WTC11 (cell line): ENCODE results near the gene STT3A. TPM values are rescaled to one million over a fixed set of nuclear protein-coding genes. Genes with fewer than 3 reads are reported as not detected.

ENCODE experiments used
- ATAC-seq: fragments of 200-7000 bp; cut with Tn5 transposase; 2 replicates; pipeline ENCODE4 v1.10.0; 2021; ENCODE audit warnings: mild to moderate bottlenecking, moderate library complexity
- CTCF ChIA-PET: fragments of 300-600 bp; sonication (Branson Sonifier 250); formaldehyde crosslinking; loops from one replicate; lab custom pipeline; 2021; ENCODE audit warnings: antibody characterized with exemption; lab: Charles Lee
- POLR2A ChIA-PET: fragments of 350-600 bp; sonication (Branson Sonifier 250); formaldehyde crosslinking; loops from one replicate; lab custom pipeline; 2021; ENCODE audit warnings: antibody characterized with exemption; lab: Charles Lee
- DNase-seq: peaks from one replicate; pipeline ENCODE4 v3.0.0; 2021; ENCODE audit warnings: low spot score
- H3K27ac Mint-ChIP-seq: 2 replicates; pipeline ENCODE4 v1.8.0; 2021; ENCODE audit warnings: mixed read lengths
- H3K27me3 Mint-ChIP-seq: 2 replicates; pipeline ENCODE4 v1.8.0; 2021; ENCODE audit warnings: low read depth, mild to moderate bottlenecking, moderate library complexity, mixed read lengths
- H3K36me3 Mint-ChIP-seq: 2 replicates; pipeline ENCODE4 v1.8.0; 2021; ENCODE audit warnings: mixed read lengths
- H3K4me1 Mint-ChIP-seq: 2 replicates; pipeline ENCODE4 v1.8.0; 2022; ENCODE audit warnings: mixed read lengths
- H3K4me3 Mint-ChIP-seq: 2 replicates; pipeline ENCODE4 v1.8.0; 2021; ENCODE audit warnings: mild to moderate bottlenecking, moderate library complexity, mixed read lengths
- H3K9me3 Mint-ChIP-seq: 2 replicates; pipeline ENCODE4 v1.8.0; 2021; ENCODE audit warnings: mixed read lengths
- CBFB ChIP-seq: sonication (generic); formaldehyde crosslinking; IDR thresholded peaks from 2 replicates; pipeline ENCODE4 v1.8.1; 2022; ENCODE audit warnings: mild to moderate bottlenecking, low read depth, missing genetic modification reagents
- ESRRA ChIP-seq: sonication (generic); formaldehyde crosslinking; IDR thresholded peaks from 2 replicates; pipeline ENCODE4 v1.8.1; 2022; ENCODE audit warnings: mild to moderate bottlenecking, missing genetic modification reagents, borderline replicate concordance
- ETV6 ChIP-seq: sonication (generic); formaldehyde crosslinking; IDR thresholded peaks from 2 replicates; pipeline ENCODE4 v1.8.1; 2022; ENCODE audit warnings: mild to moderate bottlenecking, missing genetic modification reagents
- FOXJ3 ChIP-seq: sonication (generic); formaldehyde crosslinking; IDR thresholded peaks from 2 replicates; pipeline ENCODE4 v1.9.0; 2021; ENCODE audit warnings: missing genetic modification reagents, mild to moderate bottlenecking, borderline replicate concordance
- HMGA2 ChIP-seq: fragments of 250-450 bp; sonication (Bioruptor Pico); IDR thresholded peaks from 2 replicates; pipeline ENCODE4 v1.4.0; 2021; ENCODE audit warnings: mild to moderate bottlenecking, moderate library complexity
- IRF2 ChIP-seq: sonication (generic); formaldehyde crosslinking; IDR thresholded peaks from 2 replicates; pipeline ENCODE4 v1.8.0; 2022; ENCODE audit warnings: low read depth, missing genetic modification reagents, borderline replicate concordance
- JAZF1 ChIP-seq: fragments of 250-450 bp; sonication (Bioruptor Pico); IDR thresholded peaks from 2 replicates; pipeline ENCODE4 v1.9.0; 2021; ENCODE audit warnings: moderate library complexity, mild to moderate bottlenecking, inconsistent platforms
- JUN ChIP-seq: sonication (generic); formaldehyde crosslinking; IDR thresholded peaks from 2 replicates; pipeline ENCODE4 v1.8.0; 2023; ENCODE audit warnings: mild to moderate bottlenecking, missing genetic modification reagents
- OVOL2 ChIP-seq: fragments of 250-450 bp; sonication (Bioruptor Pico); IDR thresholded peaks from 2 replicates; pipeline ENCODE4 v1.9.0; 2021; ENCODE audit warnings: mild to moderate bottlenecking, borderline replicate concordance
- PRRX2 ChIP-seq: fragments of 250-450 bp; sonication (Bioruptor Pico); IDR thresholded peaks from 2 replicates; pipeline ENCODE4 v1.8.0; 2021; ENCODE audit warnings: mild to moderate bottlenecking
- RELA ChIP-seq: sonication (generic); formaldehyde crosslinking; IDR thresholded peaks from 2 replicates; pipeline ENCODE4 v1.8.1; 2022; ENCODE audit warnings: missing genetic modification reagents, mild to moderate bottlenecking, borderline replicate concordance
- TCF7 ChIP-seq: sonication (generic); formaldehyde crosslinking; IDR thresholded peaks from 2 replicates; pipeline ENCODE4 v1.8.0; 2022; ENCODE audit warnings: mild to moderate bottlenecking, low read depth, missing genetic modification reagents, moderate library complexity
- TEAD1 ChIP-seq: sonication (generic); formaldehyde crosslinking; IDR thresholded peaks from 2 replicates; pipeline ENCODE4 v1.8.0; 2022; ENCODE audit warnings: mild to moderate bottlenecking, missing genetic modification reagents
- ZNF263 ChIP-seq: sonication (generic); formaldehyde crosslinking; IDR thresholded peaks from 2 replicates; pipeline ENCODE4 v1.8.1; 2022; ENCODE audit warnings: low read depth, mild to moderate bottlenecking, moderate library complexity, missing genetic modification reagents
- total RNA-seq: library from RNA; stranded (reverse); gene quantifications from 3 replicates; pipeline ENCODE4 v1.2.3, GENCODE V29; 2021
- TF ChIP-seq, protein P1 (sequence below): sonication (generic); formaldehyde crosslinking; IDR thresholded peaks from 2 replicates; pipeline ENCODE4 v1.8.1; 2022; ENCODE audit warnings: low read depth, missing genetic modification reagents, borderline replicate concordance
- TF ChIP-seq, protein P2 (sequence below): sonication (generic); formaldehyde crosslinking; IDR thresholded peaks from 2 replicates; pipeline ENCODE4 v1.8.1; 2022; ENCODE audit warnings: missing genetic modification reagents, borderline replicate concordance
- TF ChIP-seq, protein P3 (sequence below): sonication (generic); formaldehyde crosslinking; IDR thresholded peaks from 2 replicates; pipeline ENCODE4 v1.8.0; 2023; ENCODE audit warnings: mild to moderate bottlenecking, missing genetic modification reagents
- TF ChIP-seq, protein P4 (sequence below): fragments of 250-450 bp; sonication (Bioruptor Pico); IDR thresholded peaks from 2 replicates; pipeline ENCODE4 v1.9.0; 2021; ENCODE audit warnings: moderate library complexity, mild to moderate bottlenecking, inconsistent platforms, borderline replicate concordance
- TF ChIP-seq, protein P5 (sequence below): sonication (generic); formaldehyde crosslinking; IDR thresholded peaks from 2 replicates; pipeline ENCODE4 v1.8.0; 2022; ENCODE audit warnings: missing genetic modification reagents
- TF ChIP-seq, protein P6 (sequence below): fragments of 250-450 bp; sonication (Bioruptor Pico); IDR thresholded peaks from 2 replicates; pipeline ENCODE4 v1.9.0; 2021; ENCODE audit warnings: mild to moderate bottlenecking, borderline replicate concordance
- TF ChIP-seq, protein P7 (sequence below): sonication (generic); formaldehyde crosslinking; IDR thresholded peaks from 2 replicates; pipeline ENCODE4 v1.8.1; 2023; ENCODE audit warnings: mild to moderate bottlenecking, missing genetic modification reagents, moderate library complexity

STT3A gene
- total RNA-seq, 1 experiment from 2014 or later = 144 TPM

DNA sequence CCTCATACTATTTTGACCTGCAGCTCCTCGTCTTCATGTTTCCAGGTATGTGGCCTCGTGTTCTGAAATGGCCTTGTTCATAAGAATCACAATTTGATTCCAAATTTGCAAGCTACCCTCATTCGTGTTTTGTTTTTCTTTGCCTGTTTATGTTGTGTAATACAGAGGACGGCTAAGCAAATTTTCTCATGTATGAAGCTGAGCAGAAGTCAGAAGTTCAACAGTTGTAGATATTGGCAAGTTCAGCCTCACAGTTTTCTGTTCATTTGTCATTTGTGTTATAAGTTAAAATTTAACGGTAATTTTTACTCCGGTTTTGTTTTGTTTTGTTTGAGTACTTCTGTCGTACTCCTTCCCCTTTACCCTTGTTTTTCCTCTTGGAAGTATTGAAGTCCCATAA, 16.9 kb downstream of the STT3A start (continued):
- TF ChIP-seq OVOL2 (CRISPR knock-in tag) (no peak), FOXJ3 (CRISPR knock-in tag) (no peak), ZNF263 (CRISPR knock-in tag) (no peak), ESRRA (CRISPR knock-in tag) (no peak)
- TF ChIP-seq, protein P1, sequence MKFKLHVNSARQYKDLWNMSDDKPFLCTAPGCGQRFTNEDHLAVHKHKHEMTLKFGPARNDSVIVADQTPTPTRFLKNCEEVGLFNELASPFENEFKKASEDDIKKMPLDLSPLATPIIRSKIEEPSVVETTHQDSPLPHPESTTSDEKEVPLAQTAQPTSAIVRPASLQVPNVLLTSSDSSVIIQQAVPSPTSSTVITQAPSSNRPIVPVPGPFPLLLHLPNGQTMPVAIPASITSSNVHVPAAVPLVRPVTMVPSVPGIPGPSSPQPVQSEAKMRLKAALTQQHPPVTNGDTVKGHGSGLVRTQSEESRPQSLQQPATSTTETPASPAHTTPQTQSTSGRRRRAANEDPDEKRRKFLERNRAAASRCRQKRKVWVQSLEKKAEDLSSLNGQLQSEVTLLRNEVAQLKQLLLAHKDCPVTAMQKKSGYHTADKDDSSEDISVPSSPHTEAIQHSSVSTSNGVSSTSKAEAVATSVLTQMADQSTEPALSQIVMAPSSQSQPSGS = no peak
- TF ChIP-seq, all 79 proteins: peak for 0

DNA sequence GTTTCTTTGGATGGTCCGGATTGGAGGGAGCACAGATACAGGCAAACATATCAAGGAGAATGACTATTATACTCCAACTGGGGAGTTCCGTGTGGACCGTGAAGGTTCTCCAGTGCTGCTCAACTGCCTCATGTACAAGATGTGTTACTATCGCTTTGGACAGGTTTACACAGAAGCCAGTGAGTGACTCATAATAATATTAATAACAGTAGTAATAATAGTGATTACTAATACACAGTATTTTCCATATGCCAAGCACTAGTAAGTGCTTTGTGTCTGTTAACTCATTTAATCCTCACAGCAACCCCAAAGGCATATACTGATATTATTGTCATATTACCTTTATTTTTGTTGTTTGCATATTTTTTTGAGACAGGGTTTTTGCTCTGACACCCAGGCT, 25.7 kb downstream of the STT3A start:
- no peak for ATAC-seq
- DNase-seq = no peak
- TF ChIP-seq IRF2 (CRISPR knock-in tag) (no peak), RELA (CRISPR knock-in tag) (no peak), OVOL2 (CRISPR knock-in tag) (no peak), TEAD1 (CRISPR knock-in tag) (no peak), PRRX2 (no peak), HMGA2 (CRISPR knock-in tag) (no peak), JUN (CRISPR knock-in tag) (no peak), CBFB (no peak), TCF7 (CRISPR knock-in tag) (no peak), ETV6 (CRISPR knock-in tag) (no peak), JAZF1 (CRISPR knock-in tag) (no peak)
- TF ChIP-seq, protein P2, sequence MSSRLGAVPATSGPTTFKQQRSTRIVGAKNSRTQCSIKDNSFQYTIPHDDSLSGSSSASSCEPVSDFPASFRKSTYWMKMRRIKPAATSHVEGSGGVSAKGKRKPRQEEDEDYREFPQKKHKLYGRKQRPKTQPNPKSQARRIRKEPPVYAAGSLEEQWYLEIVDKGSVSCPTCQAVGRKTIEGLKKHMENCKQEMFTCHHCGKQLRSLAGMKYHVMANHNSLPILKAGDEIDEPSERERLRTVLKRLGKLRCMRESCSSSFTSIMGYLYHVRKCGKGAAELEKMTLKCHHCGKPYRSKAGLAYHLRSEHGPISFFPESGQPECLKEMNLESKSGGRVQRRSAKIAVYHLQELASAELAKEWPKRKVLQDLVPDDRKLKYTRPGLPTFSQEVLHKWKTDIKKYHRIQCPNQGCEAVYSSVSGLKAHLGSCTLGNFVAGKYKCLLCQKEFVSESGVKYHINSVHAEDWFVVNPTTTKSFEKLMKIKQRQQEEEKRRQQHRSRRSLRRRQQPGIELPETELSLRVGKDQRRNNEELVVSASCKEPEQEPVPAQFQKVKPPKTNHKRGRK (CRISPR knock-in tag) = no peak
- TF ChIP-seq, protein P3, sequence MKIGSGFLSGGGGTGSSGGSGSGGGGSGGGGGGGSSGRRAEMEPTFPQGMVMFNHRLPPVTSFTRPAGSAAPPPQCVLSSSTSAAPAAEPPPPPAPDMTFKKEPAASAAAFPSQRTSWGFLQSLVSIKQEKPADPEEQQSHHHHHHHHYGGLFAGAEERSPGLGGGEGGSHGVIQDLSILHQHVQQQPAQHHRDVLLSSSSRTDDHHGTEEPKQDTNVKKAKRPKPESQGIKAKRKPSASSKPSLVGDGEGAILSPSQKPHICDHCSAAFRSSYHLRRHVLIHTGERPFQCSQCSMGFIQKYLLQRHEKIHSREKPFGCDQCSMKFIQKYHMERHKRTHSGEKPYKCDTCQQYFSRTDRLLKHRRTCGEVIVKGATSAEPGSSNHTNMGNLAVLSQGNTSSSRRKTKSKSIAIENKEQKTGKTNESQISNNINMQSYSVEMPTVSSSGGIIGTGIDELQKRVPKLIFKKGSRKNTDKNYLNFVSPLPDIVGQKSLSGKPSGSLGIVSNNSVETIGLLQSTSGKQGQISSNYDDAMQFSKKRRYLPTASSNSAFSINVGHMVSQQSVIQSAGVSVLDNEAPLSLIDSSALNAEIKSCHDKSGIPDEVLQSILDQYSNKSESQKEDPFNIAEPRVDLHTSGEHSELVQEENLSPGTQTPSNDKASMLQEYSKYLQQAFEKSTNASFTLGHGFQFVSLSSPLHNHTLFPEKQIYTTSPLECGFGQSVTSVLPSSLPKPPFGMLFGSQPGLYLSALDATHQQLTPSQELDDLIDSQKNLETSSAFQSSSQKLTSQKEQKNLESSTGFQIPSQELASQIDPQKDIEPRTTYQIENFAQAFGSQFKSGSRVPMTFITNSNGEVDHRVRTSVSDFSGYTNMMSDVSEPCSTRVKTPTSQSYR (CRISPR knock-in tag) = no peak
- TF ChIP-seq, protein P4, sequence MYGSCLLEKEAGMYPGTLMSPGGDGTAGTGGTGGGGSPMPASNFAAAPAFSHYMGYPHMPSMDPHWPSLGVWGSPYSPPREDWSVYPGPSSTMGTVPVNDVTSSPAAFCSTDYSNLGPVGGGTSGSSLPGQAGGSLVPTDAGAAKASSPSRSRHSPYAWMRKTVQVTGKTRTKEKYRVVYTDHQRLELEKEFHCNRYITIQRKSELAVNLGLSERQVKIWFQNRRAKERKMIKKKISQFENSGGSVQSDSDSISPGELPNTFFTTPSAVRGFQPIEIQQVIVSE (CRISPR knock-in tag) = no peak
- TF ChIP-seq, protein P5, sequence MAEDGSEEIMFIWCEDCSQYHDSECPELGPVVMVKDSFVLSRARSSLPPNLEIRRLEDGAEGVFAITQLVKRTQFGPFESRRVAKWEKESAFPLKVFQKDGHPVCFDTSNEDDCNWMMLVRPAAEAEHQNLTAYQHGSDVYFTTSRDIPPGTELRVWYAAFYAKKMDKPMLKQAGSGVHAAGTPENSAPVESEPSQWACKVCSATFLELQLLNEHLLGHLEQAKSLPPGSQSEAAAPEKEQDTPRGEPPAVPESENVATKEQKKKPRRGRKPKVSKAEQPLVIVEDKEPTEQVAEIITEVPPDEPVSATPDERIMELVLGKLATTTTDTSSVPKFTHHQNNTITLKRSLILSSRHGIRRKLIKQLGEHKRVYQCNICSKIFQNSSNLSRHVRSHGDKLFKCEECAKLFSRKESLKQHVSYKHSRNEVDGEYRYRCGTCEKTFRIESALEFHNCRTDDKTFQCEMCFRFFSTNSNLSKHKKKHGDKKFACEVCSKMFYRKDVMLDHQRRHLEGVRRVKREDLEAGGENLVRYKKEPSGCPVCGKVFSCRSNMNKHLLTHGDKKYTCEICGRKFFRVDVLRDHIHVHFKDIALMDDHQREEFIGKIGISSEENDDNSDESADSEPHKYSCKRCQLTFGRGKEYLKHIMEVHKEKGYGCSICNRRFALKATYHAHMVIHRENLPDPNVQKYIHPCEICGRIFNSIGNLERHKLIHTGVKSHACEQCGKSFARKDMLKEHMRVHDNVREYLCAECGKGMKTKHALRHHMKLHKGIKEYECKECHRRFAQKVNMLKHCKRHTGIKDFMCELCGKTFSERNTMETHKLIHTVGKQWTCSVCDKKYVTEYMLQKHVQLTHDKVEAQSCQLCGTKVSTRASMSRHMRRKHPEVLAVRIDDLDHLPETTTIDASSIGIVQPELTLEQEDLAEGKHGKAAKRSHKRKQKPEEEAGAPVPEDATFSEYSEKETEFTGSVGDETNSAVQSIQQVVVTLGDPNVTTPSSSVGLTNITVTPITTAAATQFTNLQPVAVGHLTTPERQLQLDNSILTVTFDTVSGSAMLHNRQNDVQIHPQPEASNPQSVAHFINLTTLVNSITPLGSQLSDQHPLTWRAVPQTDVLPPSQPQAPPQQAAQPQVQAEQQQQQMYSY (CRISPR knock-in tag) = no peak
- TF ChIP-seq, protein P6, sequence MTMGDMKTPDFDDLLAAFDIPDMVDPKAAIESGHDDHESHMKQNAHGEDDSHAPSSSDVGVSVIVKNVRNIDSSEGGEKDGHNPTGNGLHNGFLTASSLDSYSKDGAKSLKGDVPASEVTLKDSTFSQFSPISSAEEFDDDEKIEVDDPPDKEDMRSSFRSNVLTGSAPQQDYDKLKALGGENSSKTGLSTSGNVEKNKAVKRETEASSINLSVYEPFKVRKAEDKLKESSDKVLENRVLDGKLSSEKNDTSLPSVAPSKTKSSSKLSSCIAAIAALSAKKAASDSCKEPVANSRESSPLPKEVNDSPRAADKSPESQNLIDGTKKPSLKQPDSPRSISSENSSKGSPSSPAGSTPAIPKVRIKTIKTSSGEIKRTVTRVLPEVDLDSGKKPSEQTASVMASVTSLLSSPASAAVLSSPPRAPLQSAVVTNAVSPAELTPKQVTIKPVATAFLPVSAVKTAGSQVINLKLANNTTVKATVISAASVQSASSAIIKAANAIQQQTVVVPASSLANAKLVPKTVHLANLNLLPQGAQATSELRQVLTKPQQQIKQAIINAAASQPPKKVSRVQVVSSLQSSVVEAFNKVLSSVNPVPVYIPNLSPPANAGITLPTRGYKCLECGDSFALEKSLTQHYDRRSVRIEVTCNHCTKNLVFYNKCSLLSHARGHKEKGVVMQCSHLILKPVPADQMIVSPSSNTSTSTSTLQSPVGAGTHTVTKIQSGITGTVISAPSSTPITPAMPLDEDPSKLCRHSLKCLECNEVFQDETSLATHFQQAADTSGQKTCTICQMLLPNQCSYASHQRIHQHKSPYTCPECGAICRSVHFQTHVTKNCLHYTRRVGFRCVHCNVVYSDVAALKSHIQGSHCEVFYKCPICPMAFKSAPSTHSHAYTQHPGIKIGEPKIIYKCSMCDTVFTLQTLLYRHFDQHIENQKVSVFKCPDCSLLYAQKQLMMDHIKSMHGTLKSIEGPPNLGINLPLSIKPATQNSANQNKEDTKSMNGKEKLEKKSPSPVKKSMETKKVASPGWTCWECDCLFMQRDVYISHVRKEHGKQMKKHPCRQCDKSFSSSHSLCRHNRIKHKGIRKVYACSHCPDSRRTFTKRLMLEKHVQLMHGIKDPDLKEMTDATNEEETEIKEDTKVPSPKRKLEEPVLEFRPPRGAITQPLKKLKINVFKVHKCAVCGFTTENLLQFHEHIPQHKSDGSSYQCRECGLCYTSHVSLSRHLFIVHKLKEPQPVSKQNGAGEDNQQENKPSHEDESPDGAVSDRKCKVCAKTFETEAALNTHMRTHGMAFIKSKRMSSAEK (CRISPR knock-in tag) = no peak
- TF ChIP-seq, protein P7, sequence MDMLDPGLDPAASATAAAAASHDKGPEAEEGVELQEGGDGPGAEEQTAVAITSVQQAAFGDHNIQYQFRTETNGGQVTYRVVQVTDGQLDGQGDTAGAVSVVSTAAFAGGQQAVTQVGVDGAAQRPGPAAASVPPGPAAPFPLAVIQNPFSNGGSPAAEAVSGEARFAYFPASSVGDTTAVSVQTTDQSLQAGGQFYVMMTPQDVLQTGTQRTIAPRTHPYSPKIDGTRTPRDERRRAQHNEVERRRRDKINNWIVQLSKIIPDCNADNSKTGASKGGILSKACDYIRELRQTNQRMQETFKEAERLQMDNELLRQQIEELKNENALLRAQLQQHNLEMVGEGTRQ (CRISPR knock-in tag) = no peak

More for the DNA sequence above, 25.7 kb downstream of the STT3A start:
- ChIA-PET CTCF (interaction anchor here (1.0 kb wide), 1 partner anchor 7 kb away, joined by 3 read pairs; no protein-coding TSS in a partner anchor), POLR2A (interaction anchor here (0.6 kb wide), 1 partner anchor 49 kb away, joined by 3 read pairs; no protein-coding TSS in a partner anchor)
- no peaks in the 10 kb centered on the region for H3K4me1 Mint-ChIP-seq
- no peak overlapping the region for H3K4me3 Mint-ChIP-seq
- H3K9me3 Mint-ChIP-seq = no peaks in the 10 kb centered on the region
- H3K27ac Mint-ChIP-seq = no peak overlapping the region
- H3K36me3 Mint-ChIP-seq = peaks cover 77% of the 10 kb centered on the region
- H3K27me3 Mint-ChIP-seq = no peaks in the 10 kb centered on the region
